Lower leg skin (tissue), 3 donors: ENCODE results near the gene LPXN.

Source experiments
- CTCF ChIP-seq, 3 donors: fragments of 450-650 bp; IDR thresholded peaks; one replicate each; pipeline ENCODE4 v1.5.1; 2016; ENCODE audit warnings: antibody characterized with exemption in 3 of 3, mild to moderate bottlenecking in 3 of 3, moderate library complexity in 2 of 3
- POLR2A ChIP-seq, 2 donors: fragments of 450-650 bp; IDR thresholded peaks; one replicate each; pipeline ENCODE4 v1.6.1; 2016 to 2017; ENCODE audit warnings: antibody characterized with exemption in 2 of 2, mild to moderate bottlenecking in 1 of 2, moderate library complexity in 1 of 2

GRCh38 chr11:58530236-58530635 is 45.4 kb downstream of the LPXN start:
- TF ChIP-seq CTCF (IDR thresholded peaks at IDR 0.05) (no peak), POLR2A (IDR thresholded peaks at IDR 0.05) (no peak)
